Sigmoid colon (tissue), 4 donors: ENCODE results near the gene NIPAL3.

ENCODE experiments used
- EP300 ChIP-seq, 4 donors: sonication (generic); formaldehyde crosslinking; IDR thresholded peaks; one replicate each; pipeline ENCODE4 v1.6.1; 2017; ENCODE audit warnings: antibody characterized with exemption in 4 of 4
- POLR2A ChIP-seq, 2 donors: fragments of 450-650 bp; IDR thresholded peaks; one replicate each; pipeline ENCODE4 v1.6.1; 2016; ENCODE audit warnings: antibody characterized with exemption in 2 of 2, mild to moderate bottlenecking in 2 of 2, moderate library complexity in 2 of 2
- POLR2AphosphoS5 ChIP-seq, 4 donors: sonication (generic); formaldehyde crosslinking; IDR thresholded peaks; one replicate each; pipeline ENCODE4 v1.6.1; 2017; ENCODE audit warnings: antibody characterized with exemption in 4 of 4
- TF ChIP-seq, protein P1 (sequence below), 4 experiments: fragments of 450-650 bp in 3 of 4; fragments of 200-600 bp in 1 of 4; IDR thresholded peaks; one replicate each; pipeline ENCODE4 v1.5.1; 2016 to 2019; ENCODE audit warnings: antibody characterized with exemption in 4 of 4, mild to moderate bottlenecking in 3 of 4, moderate library complexity in 2 of 4

DNA sequence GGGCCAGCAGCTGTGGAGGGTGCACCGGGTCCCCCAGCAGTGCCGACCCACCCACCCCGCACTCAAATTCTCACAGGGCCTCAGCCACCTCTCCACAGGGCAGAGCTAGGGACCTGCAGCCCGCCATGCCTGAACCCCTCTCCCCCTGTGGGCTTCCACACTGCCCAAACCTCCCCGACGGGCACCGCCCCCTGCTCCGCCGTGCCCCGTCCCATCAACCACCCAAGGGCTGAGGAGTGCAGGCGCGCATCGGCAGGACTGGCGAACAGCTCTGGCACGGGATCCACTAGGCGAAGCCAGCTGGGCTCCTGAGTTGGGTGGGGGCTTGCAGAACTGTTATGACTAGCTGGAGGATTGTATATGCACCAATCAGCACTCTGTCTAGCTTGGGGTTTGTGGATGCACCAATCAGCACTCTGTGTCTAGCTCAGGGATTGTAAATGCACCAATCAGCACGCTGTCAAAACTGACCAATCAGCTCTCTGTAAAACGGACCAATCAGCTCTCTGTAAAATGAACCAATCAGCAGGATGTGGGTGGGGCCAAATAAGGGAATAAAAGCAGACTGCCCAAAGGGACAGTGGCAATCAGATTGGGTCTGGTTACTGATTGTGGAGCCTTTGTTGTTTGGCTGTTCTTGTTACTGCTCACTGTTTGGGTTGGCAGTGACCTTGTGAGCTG is 74.6 kb downstream of the NIPAL3 start:
- TF ChIP-seq, protein P1, sequence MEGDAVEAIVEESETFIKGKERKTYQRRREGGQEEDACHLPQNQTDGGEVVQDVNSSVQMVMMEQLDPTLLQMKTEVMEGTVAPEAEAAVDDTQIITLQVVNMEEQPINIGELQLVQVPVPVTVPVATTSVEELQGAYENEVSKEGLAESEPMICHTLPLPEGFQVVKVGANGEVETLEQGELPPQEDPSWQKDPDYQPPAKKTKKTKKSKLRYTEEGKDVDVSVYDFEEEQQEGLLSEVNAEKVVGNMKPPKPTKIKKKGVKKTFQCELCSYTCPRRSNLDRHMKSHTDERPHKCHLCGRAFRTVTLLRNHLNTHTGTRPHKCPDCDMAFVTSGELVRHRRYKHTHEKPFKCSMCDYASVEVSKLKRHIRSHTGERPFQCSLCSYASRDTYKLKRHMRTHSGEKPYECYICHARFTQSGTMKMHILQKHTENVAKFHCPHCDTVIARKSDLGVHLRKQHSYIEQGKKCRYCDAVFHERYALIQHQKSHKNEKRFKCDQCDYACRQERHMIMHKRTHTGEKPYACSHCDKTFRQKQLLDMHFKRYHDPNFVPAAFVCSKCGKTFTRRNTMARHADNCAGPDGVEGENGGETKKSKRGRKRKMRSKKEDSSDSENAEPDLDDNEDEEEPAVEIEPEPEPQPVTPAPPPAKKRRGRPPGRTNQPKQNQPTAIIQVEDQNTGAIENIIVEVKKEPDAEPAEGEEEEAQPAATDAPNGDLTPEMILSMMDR (IDR thresholded peaks at IDR 0.05) = no peak
- no peak for TF ChIP-seq POLR2A (IDR thresholded peaks at IDR 0.05)
- TF ChIP-seq POLR2AphosphoS5 (IDR thresholded peaks at IDR 0.05) = no peak
- no peak for TF ChIP-seq EP300 (IDR thresholded peaks at IDR 0.05)
